HEK293 (cell line): ENCODE data around the gene ATRNL1.

Experiments
- CTCF ChIA-PET: fragments of 350-600 bp; formaldehyde crosslinking; extraction: SDS; loops from one replicate; lab custom pipeline; 2021; ENCODE audit warnings: antibody characterized with exemption; lab: Yijun Ruan, JAX
- POLR2A ChIA-PET: fragments of 300-600 bp; formaldehyde crosslinking; extraction: SDS; loops from one replicate; lab custom pipeline; 2020; ENCODE audit warnings: antibody characterized with exemption, inconsistent platforms; lab: Yijun Ruan, JAX
- H3K27ac ChIP-seq: fragments of 200-500 bp; sonication (Bioruptor generic); 2 replicates; pipeline ENCODE4 v1.5.1; 2014; ENCODE audit warnings: low read depth, low read length, control low read depth, inconsistent platforms; ENCODE audit errors: extremely low read depth
- H3K36me3 ChIP-seq, 2 experiments: fragments of 200-500 bp in 1 of 2; sonication (Bioruptor generic) in 1 of 2; 1 replicate in 1 of 2; 2 replicates in 1 of 2; pipeline ENCODE4 v1.5.1; 2014 to 2017; ENCODE audit warnings: inconsistent platforms in 2 of 2, low read length in 2 of 2; ENCODE audit not compliant: control insufficient read depth in 2 of 2, insufficient read depth in 1 of 2
- H3K4me1 ChIP-seq: fragments of 200-500 bp; sonication (Bioruptor generic); 2 replicates; pipeline ENCODE4 v1.5.1; 2014; ENCODE audit warnings: mild to moderate bottlenecking, low read length, inconsistent platforms; ENCODE audit not compliant: control insufficient read depth, insufficient read depth
- H3K4me3 ChIP-seq: 2 replicates; pipeline ENCODE4 v1.5.1; 2011; ENCODE audit warnings: low read depth, mild to moderate bottlenecking, control low read depth, low read length, moderate library complexity
- H3K9me3 ChIP-seq: fragments of 200-500 bp; sonication (Bioruptor generic); 2 replicates; pipeline ENCODE4 v1.5.1; 2014; ENCODE audit warnings: low read depth, low read length, inconsistent platforms; ENCODE audit not compliant: control insufficient read depth, insufficient read depth
- HOXD13 ChIP-seq: sonication (generic); formaldehyde crosslinking; IDR thresholded peaks from 2 replicates; pipeline ENCODE4 v1.8.0; 2022; ENCODE audit warnings: missing genetic modification reagents, borderline replicate concordance
- KLF9 ChIP-seq: fragments of 450-650 bp; formaldehyde crosslinking; IDR thresholded peaks from 2 replicates; pipeline ENCODE4 v1.5.1; 2016; ENCODE audit warnings: missing biosample characterization, missing genetic modification characterization, low read depth
- PRDM6 ChIP-seq: fragments of 450-650 bp; formaldehyde crosslinking; IDR thresholded peaks from 2 replicates; pipeline ENCODE4 v1.5.1; 2017; ENCODE audit warnings: missing biosample characterization, missing genetic modification characterization
- REPIN1 ChIP-seq: fragments of 450-650 bp; formaldehyde crosslinking; IDR thresholded peaks from 2 replicates; pipeline ENCODE4 v1.5.1; 2017; ENCODE audit warnings: missing biosample characterization, missing genetic modification characterization, low read depth
- ZBTB11 ChIP-seq: fragments of 450-650 bp; formaldehyde crosslinking; conservative IDR thresholded peaks from 2 replicates; pipeline ENCODE4 v1.5.1; 2016; ENCODE audit warnings: low read depth, missing biosample characterization, missing genetic modification characterization
- ZBTB49 ChIP-seq: fragments of 450-650 bp; formaldehyde crosslinking; IDR thresholded peaks from 2 replicates; pipeline ENCODE4 v1.5.1; 2016; ENCODE audit warnings: missing biosample characterization, missing genetic modification characterization, low read depth
- ZNF114 ChIP-seq: fragments of 450-650 bp; formaldehyde crosslinking; IDR thresholded peaks from 2 replicates; pipeline ENCODE4 v1.5.0; 2017; ENCODE audit warnings: missing biosample characterization, missing genetic modification characterization
- ZNF140 ChIP-seq: fragments of 450-650 bp; formaldehyde crosslinking; IDR thresholded peaks from 2 replicates; pipeline ENCODE4 v1.5.1; 2016; ENCODE audit warnings: missing biosample characterization, missing genetic modification characterization
- ZNF157 ChIP-seq: fragments of 450-650 bp; formaldehyde crosslinking; IDR thresholded peaks from 2 replicates; pipeline ENCODE4 v1.5.1; 2016; ENCODE audit warnings: missing biosample characterization, missing genetic modification characterization
- ZNF211 ChIP-seq: fragments of 450-650 bp; formaldehyde crosslinking; IDR thresholded peaks from 2 replicates; pipeline ENCODE4 v1.5.1; 2016; ENCODE audit warnings: low read depth, missing biosample characterization, missing genetic modification characterization
- ZNF266 ChIP-seq: fragments of 450-650 bp; formaldehyde crosslinking; IDR thresholded peaks from 2 replicates; pipeline ENCODE4 v1.5.1; 2016; ENCODE audit warnings: missing biosample characterization, missing genetic modification characterization, low read depth
- ZNF501 ChIP-seq: fragments of 450-650 bp; formaldehyde crosslinking; IDR thresholded peaks from 2 replicates; pipeline ENCODE4 v1.5.1; 2016; ENCODE audit warnings: missing biosample characterization, missing genetic modification characterization
- ZNF510 ChIP-seq: fragments of 450-650 bp; formaldehyde crosslinking; IDR thresholded peaks from 2 replicates; pipeline ENCODE4 v1.5.1; 2018; ENCODE audit warnings: mild to moderate bottlenecking, missing genetic modification characterization, missing biosample characterization; ENCODE audit not compliant: insufficient replicate concordance
- ZNF571 ChIP-seq: fragments of 450-650 bp; formaldehyde crosslinking; IDR thresholded peaks from 2 replicates; pipeline ENCODE4 v1.5.0; 2017; ENCODE audit warnings: missing biosample characterization, missing genetic modification characterization
- ZNF585B ChIP-seq: fragments of 450-650 bp; formaldehyde crosslinking; IDR thresholded peaks from 2 replicates; pipeline ENCODE4 v1.5.1; 2016; ENCODE audit warnings: missing biosample characterization, missing genetic modification characterization
- ZNF830 ChIP-seq: fragments of 450-650 bp; IDR thresholded peaks from 2 replicates; pipeline ENCODE4 v1.5.0; 2018; ENCODE audit warnings: missing biosample characterization, missing genetic modification characterization, low read depth, mild to moderate bottlenecking, moderate library complexity

Gene ATRNL1

DNA sequence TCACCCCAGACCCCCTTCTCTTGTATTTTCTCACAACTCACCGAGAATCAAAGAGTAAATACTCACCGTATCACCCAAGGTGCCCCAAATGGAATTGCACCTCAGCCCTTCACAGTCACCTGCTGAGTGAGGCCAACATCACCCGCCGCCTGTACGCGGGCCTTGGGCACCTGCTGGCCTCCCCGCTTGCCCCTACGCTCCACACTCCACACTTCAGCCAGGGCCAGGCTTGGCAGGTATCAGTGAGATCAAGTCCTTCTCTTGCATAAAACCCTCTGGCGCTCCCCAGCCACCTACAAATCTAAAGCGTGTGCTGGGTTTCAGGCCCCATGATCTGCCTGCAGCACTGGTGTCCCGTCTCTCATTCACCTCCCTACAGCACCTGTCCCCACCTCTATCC lies 879.3 kb downstream of the ATRNL1 start:
- no peak overlapping the region for H3K27ac ChIP-seq
- no peaks in the 10 kb centered on the region for H3K36me3 ChIP-seq
- H3K4me3 ChIP-seq = no peak overlapping the region
- no peaks in the 10 kb centered on the region for H3K9me3 ChIP-seq
- ChIA-PET POLR2A (no interaction called here), CTCF (no interaction called here)
- H3K4me1 ChIP-seq = no peaks in the 10 kb centered on the region
- TF ChIP-seq ZNF571 (tag by site-specific recombination) (no peak), ZNF114 (tag by site-specific recombination) (no peak), ZNF501 (tag by site-specific recombination) (no peak), ZNF211 (tag by site-specific recombination) (no peak), PRDM6 (tag by site-specific recombination) (no peak), ZNF585B (tag by site-specific recombination) (no peak), ZNF510 (tag by site-specific recombination) (no peak), ZBTB49 (tag by site-specific recombination) (no peak), REPIN1 (tag by site-specific recombination) (no peak), ZNF266 (no peak)

DNA sequence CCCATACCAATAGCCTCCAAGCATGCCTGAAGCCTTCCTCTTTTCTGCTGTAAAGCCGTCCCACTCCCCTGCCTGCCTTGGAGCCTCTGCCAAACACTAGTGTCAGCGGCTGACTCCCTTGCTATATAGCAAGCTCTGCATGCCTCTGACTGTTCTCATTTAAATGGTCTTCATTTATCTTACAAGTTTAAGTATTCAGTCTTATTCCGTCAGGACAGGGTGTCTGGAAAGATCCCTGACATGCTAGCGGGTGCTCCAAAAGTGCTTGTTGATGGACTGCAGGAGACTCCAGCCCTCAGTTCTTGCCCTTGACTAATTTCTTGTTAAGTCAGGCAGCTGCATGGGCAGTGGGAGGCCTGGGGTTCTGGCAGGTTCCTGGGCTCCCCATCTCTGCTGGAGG lies 881.2 kb downstream of the ATRNL1 start:
- TF ChIP-seq KLF9 (tag by site-specific recombination) (no peak), ZBTB11 (tag by site-specific recombination) (no peak), ZNF830 (tag by site-specific recombination) (no peak), ZNF140 (tag by site-specific recombination) (no peak), ZNF157 (no peak), HOXD13 (CRISPR knock-in tag) (no peak)
- ChIA-PET POLR2A (no interaction called here), CTCF (no interaction called here)
- H3K36me3 ChIP-seq = no peaks in the 10 kb centered on the region
- H3K27ac ChIP-seq = no peak overlapping the region
- H3K9me3 ChIP-seq = no peaks in the 10 kb centered on the region
- H3K4me3 ChIP-seq = no peak overlapping the region
- H3K4me1 ChIP-seq = no peaks in the 10 kb centered on the region
